Omental fat pad (tissue), 4 donors: ENCODE measurements around the gene ANKFY1. TPM values are rescaled to one million over a fixed set of nuclear protein-coding genes. Genes with fewer than 3 reads are reported as not detected.
A peak's percentile ranks its signal among the peaks of the same experiment; 100 is the strongest.

Experiments used
- ATAC-seq: fragments of 150-250 bp; one replicate; pipeline ENCODE4 v1.9.1; 2016; ENCODE audit warnings: mild to moderate bottlenecking, moderate library complexity; ENCODE audit not compliant: low FRiP score
- DNase-seq: peaks from one replicate; pipeline ENCODE4 v3.0.0-alpha.2; 2019; ENCODE audit warnings: low spot score
- CTCF ChIP-seq, 3 donors: fragments of 450-650 bp; IDR thresholded peaks; one replicate each; pipeline ENCODE4 v1.5.1; 2016 to 2017; ENCODE audit warnings: antibody characterized with exemption in 3 of 3, mild to moderate bottlenecking in 3 of 3, moderate library complexity in 2 of 3
- total RNA-seq, 4 donors: library from RNA; depleted of rRNA; stranded (reverse); fragments of >200 nt; gene quantifications; one replicate each; pipeline ENCODE4 v1.1.0, GENCODE V29; 2016

Gene ANKFY1
- total RNA-seq, 4 donors from 2014 or later, result 34.2 to 59.0 (median 40.6) TPM

- no peak for TF ChIP-seq CTCF (IDR thresholded peaks at IDR 0.05)
- DNase-seq (no peak), ATAC-seq (no peak)
These were observed 29.4 kb downstream of the ANKFY1 start for GRCh38 chr17:4234401-4234800.

- ATAC-seq, result no peak
- TF ChIP-seq CTCF (IDR thresholded peaks at IDR 0.05), result no peak
- DNase-seq, result no peak
These were observed 30.0 kb downstream of the ANKFY1 start for GRCh38 chr17:4233668-4234258.

GRCh38 chr17:4232168-4232813, 31.5 kb downstream of the ANKFY1 start:
- TF ChIP-seq CTCF (IDR thresholded peaks at IDR 0.05), result no peak
- ATAC-seq (no peak), DNase-seq (no peak)

- DNase-seq (peak; percentile 51), ATAC-seq (peak; percentile 96)
- TF ChIP-seq CTCF (IDR thresholded peaks at IDR 0.05), result no peak
These were observed 33.9 kb downstream of the ANKFY1 start for GRCh38 chr17:4229627-4230541.

- TF ChIP-seq CTCF (IDR thresholded peaks at IDR 0.05), result no peak
- ATAC-seq, result peak; percentile 20
- DNase-seq, result no peak
These were observed 41.7 kb downstream of the ANKFY1 start for GRCh38 chr17:4221899-4222659.

GRCh38 chr17:4221163-4221562, 42.6 kb downstream of the ANKFY1 start:
- no peak for TF ChIP-seq CTCF (IDR thresholded peaks at IDR 0.05)
- no peak for ATAC-seq
- DNase-seq, result no peak
